SU-DHL-6 (cell line): Measurements from ENCODE around the gene COX14.

Experiments
- H2AFZ ChIP-seq: fragments of 200-600 bp; sonication (generic); 2 replicates; pipeline ENCODE4 v1.6.1; 2014; ENCODE audit warnings: low read depth, mild to moderate bottlenecking, moderate library complexity, mixed read lengths, antibody characterized with exemption, low read length; ENCODE audit not compliant: severe bottlenecking
- H3F3A ChIP-seq: fragments of 200-600 bp; shearing (Covaris generic); 2 replicates; pipeline ENCODE4 v1.6.0; 2016; ENCODE audit warnings: antibody characterized with exemption, mild to moderate bottlenecking; ENCODE audit not compliant: insufficient read depth
- H3K27ac ChIP-seq: fragments of 200-600 bp; sonication (generic); 2 replicates; pipeline ENCODE4 v1.5.1; 2016; ENCODE audit warnings: low read depth, mild to moderate bottlenecking, low read length, moderate library complexity, mixed read lengths
- H3K27me3 ChIP-seq: fragments of 200-600 bp; sonication (generic), shearing (Covaris generic); 2 replicates; pipeline ENCODE4 v1.6.0; 2014; ENCODE audit warnings: mild to moderate bottlenecking, low read length
- H3K36me3 ChIP-seq: fragments of 200-600 bp; sonication (generic); 2 replicates; pipeline ENCODE4 v1.6.1; 2014; ENCODE audit warnings: mild to moderate bottlenecking, low read length, mixed read lengths
- H3K4me2 ChIP-seq: fragments of 300-600, 200-600 bp; shearing (Covaris generic), sonication (generic); 2 replicates; pipeline ENCODE4 v1.6.0; 2014; ENCODE audit warnings: low read length, low read depth, mild to moderate bottlenecking; ENCODE audit not compliant: poor library complexity, severe bottlenecking
- H3K4me3 ChIP-seq: fragments of 200-600 bp; sonication (generic); 2 replicates; pipeline ENCODE4 v1.5.1; 2014; ENCODE audit warnings: antibody characterized with exemption, low read length, mild to moderate bottlenecking, mixed read lengths; ENCODE audit not compliant: insufficient read depth, poor library complexity, severe bottlenecking
- H3K79me2 ChIP-seq: fragments of 200-600 bp; sonication (generic); 2 replicates; pipeline ENCODE4 v1.6.1; 2014; ENCODE audit warnings: mild to moderate bottlenecking, low read length, moderate library complexity; ENCODE audit not compliant: insufficient read depth
- H3K9ac ChIP-seq: fragments of 200-600 bp; sonication (generic); 2 replicates; pipeline ENCODE4 v1.7.0; 2014; ENCODE audit warnings: mild to moderate bottlenecking, low read length
- H3K9me2 ChIP-seq: fragments of 200-600 bp; sonication (generic); replicated peaks from 2 replicates; pipeline ENCODE4 v1.6.1; 2014; ENCODE audit warnings: low read length; ENCODE audit not compliant: insufficient read depth
- H3K9me3 ChIP-seq: fragments of 200-600 bp; sonication (generic); 2 replicates; pipeline ENCODE4 v1.6.1; 2014; ENCODE audit warnings: low read length, mixed read lengths; ENCODE audit not compliant: insufficient read depth
- H4K20me1 ChIP-seq: fragments of 200-600 bp; sonication (generic); 2 replicates; pipeline ENCODE4 v1.6.1; 2014; ENCODE audit warnings: low read depth, mild to moderate bottlenecking, antibody characterized with exemption, low read length, moderate library complexity, mixed read lengths
- EZH2phosphoT487 ChIP-seq: fragments of 200-600 bp; sonication (generic), shearing (Covaris generic); conservative IDR thresholded peaks from 2 replicates; pipeline ENCODE4 v1.6.1; 2018; ENCODE audit warnings: mild to moderate bottlenecking, antibody characterized with exemption, low read length, moderate library complexity, mixed read lengths
- TF ChIP-seq, protein P1 (sequence below): fragments of 200-600 bp; sonication (generic); IDR thresholded peaks from one replicate; pipeline ENCODE4 v1.5.1; 2017; ENCODE audit warnings: antibody characterized with exemption, mild to moderate bottlenecking, low read length, moderate library complexity; ENCODE audit not compliant: insufficient read depth, poor library complexity, severe bottlenecking

Gene COX14

DNA sequence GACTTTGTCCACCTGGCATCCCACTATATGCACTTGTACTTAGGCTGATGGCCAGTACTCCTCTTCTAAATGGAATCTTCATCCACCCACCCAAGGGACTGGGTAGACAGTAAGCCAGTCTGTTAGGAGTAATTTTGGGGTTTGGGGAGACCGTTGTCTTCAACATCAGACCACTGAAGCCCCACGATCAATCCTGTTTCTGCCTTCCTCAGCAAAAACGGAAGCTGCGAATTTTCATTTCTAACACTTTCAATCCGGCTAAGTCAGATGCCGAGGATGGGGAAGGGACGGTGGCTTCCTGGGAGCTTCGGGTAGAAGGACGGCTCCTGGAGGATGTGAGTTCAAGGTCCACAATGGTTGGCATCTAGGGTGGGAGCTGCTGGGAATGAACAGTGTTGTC, 24.9 kb upstream of the COX14 start:
- no peak overlapping the region for H2AFZ ChIP-seq
- H3K79me2 ChIP-seq: no peaks in the 10 kb centered on the region; the same call in 1 of the 2 replicates
- no peak overlapping the region for H3K9ac ChIP-seq
- peaks cover 27% of the 10 kb centered on the region for H3F3A ChIP-seq
- H3K36me3 ChIP-seq: peaks cover 17% of the 10 kb centered on the region
- H4K20me1 ChIP-seq: no peaks in the 10 kb centered on the region
- H3K27me3 ChIP-seq: no peaks in the 10 kb centered on the region
- TF ChIP-seq EZH2phosphoT487: no peak
- TF ChIP-seq, protein P1, sequence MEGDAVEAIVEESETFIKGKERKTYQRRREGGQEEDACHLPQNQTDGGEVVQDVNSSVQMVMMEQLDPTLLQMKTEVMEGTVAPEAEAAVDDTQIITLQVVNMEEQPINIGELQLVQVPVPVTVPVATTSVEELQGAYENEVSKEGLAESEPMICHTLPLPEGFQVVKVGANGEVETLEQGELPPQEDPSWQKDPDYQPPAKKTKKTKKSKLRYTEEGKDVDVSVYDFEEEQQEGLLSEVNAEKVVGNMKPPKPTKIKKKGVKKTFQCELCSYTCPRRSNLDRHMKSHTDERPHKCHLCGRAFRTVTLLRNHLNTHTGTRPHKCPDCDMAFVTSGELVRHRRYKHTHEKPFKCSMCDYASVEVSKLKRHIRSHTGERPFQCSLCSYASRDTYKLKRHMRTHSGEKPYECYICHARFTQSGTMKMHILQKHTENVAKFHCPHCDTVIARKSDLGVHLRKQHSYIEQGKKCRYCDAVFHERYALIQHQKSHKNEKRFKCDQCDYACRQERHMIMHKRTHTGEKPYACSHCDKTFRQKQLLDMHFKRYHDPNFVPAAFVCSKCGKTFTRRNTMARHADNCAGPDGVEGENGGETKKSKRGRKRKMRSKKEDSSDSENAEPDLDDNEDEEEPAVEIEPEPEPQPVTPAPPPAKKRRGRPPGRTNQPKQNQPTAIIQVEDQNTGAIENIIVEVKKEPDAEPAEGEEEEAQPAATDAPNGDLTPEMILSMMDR: no peak
- no peak overlapping the region for H3K4me3 ChIP-seq
- H3K9me3 ChIP-seq: no peaks in the 10 kb centered on the region
- no peaks in the 10 kb centered on the region for H3K9me2 ChIP-seq
- H3K27ac ChIP-seq: no peak overlapping the region
- H3K4me2 ChIP-seq: no peak overlapping the region

DNA sequence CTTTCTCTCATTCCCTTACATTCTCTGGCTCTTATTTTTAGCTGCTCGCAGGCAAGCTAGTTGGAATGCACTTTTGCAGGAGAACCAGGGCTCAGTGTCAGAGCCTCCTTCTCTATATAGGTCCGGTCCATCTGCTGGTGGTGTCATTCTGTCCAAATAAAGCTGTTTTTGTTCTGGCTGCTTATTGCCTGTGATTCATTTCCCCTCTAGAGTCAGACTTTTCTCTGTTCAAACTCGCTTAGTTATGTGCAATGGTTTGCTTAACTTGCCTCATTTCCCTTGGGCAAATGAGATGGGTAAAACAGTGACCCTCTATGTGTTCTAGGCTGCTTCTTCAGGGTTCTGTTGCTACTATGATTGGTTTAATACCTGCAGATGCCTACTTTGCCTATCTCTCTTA, 24.0 kb upstream of the COX14 start:
- no peak overlapping the region for H3K27ac ChIP-seq
- no peaks in the 10 kb centered on the region for H3K9me3 ChIP-seq
- no peaks in the 10 kb centered on the region for H4K20me1 ChIP-seq
- TF ChIP-seq, protein P1: no peak
- no peak for TF ChIP-seq EZH2phosphoT487
- no peak overlapping the region for H2AFZ ChIP-seq
- H3K79me2 ChIP-seq: no peaks in the 10 kb centered on the region; the same call in 1 of the 2 replicates
- H3K27me3 ChIP-seq: no peaks in the 10 kb centered on the region
- no peaks in the 10 kb centered on the region for H3K9me2 ChIP-seq
- H3K9ac ChIP-seq: no peak overlapping the region
- H3K36me3 ChIP-seq: peaks cover 17% of the 10 kb centered on the region
- H3K4me2 ChIP-seq: no peak overlapping the region
- peaks cover 27% of the 10 kb centered on the region for H3F3A ChIP-seq
- no peak overlapping the region for H3K4me3 ChIP-seq

DNA sequence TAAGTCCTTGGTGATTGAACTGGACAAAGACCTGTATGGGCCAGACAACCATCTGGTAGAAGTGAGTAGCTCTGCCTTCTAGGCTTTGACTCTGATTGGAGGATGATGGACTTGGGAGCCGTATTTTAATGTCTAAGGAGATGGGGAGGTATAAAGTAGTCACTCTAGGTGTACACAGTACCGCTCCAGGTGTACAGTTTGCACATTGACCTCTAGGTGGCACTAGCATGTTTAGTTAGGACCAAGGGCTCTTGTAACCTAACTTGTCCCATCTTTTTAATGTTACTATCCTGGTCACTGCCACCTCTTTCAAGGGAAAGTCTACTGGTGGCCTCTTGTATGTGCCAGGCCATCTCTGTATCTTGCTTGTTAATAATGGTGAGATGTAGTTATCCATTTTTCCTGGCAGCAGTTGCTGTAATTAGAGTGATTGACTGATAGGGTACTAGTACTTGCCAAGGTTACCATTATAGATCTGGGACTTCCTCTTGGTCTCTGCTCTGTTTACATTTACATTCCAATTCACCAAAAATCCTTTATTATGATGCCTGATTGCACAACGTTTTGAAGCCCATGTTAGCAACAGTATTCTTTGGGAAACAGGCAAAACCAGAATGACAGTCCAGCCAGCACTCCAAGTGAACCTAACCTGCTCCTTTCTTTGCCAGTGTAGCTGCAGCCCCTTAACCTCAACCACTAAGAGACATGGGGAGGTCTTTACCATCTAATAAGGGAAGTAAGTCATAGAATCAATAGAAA, 23.3 kb upstream of the COX14 start:
- no peak for TF ChIP-seq EZH2phosphoT487
- TF ChIP-seq, protein P1: peak; percentile 92
- Histone ChIP-seq H3K36me3 (peaks cover 17% of the 10 kb centered on the region), H2AFZ (no peak overlapping the region), H3K4me3 (no peak overlapping the region), H3K4me2 (no peak overlapping the region), H3F3A (peaks cover 27% of the 10 kb centered on the region), H3K27me3 (no peaks in the 10 kb centered on the region), H4K20me1 (no peaks in the 10 kb centered on the region), H3K9me3 (no peaks in the 10 kb centered on the region), H3K9ac (no peak overlapping the region), H3K79me2 (no peaks in the 10 kb centered on the region; the same call in 1 of the 2 replicates), H3K9me2 (no peaks in the 10 kb centered on the region), H3K27ac (no peak overlapping the region)
